Measurements from ENCODE around the gene CORO1C. TPM values are rescaled to one million over a fixed set of nuclear protein-coding genes. Genes with fewer than 3 reads are reported as not detected.

CORO1C gene
- polyA plus RNA-seq, 1 experiment: 596 TPM

DNA sequence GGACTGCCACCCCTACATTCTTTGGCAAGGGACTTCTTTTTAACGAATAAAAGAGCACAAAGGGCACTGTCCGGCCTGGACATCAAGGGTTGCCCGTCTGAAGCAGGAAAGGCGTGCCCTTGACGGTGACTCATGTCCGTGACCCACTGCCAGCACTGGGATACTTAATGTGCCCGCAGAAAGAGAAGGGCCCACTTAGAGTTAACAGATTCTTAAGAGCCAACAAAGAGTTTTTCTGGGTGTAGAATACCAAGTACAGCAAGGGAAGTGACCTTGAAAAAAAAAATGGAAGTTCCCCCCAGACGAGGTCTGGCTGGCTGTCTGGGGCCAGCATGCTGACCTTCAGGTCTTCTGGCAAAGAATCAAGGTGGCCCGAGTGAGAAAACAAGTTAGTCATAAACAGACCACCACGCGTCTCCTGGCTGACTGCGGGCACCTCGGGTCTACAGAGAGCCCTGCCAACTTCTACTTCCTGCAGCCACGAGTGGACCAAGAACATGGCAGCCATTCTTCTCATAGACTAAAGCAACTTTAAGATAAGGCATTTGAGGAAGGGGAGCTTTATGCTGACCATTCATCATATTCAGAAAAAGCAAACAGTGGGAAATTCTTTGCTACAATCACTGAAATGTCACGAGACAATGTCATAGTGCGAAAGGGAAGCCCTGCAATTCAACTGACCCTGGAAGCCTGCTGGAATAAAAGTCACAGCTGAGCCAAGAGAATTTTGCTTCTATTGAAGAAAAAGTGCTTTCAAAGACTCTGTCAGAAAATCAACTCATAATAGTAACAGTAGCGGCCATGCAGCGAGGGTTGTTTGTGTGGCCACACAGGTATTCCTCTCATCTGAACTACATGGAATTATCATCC is 87.1 kb downstream of the CORO1C start:
- Histone ChIP-seq H3K27ac (ENCODE audit: low read depth, low read length) (no peak overlapping the region), H3K27me3 (ENCODE audit: control insufficient read depth, insufficient read depth, low read length) (no peaks in the 10 kb centered on the region), H3K4me3 (ENCODE audit: low read depth, low read length) (no peak overlapping the region), H3K9me3 (ENCODE audit: control insufficient read depth, insufficient read depth, low read length) (no peaks in the 10 kb centered on the region)
- no peak for DNase-seq (ENCODE audit: low read depth, low spot score)
- CTCF ChIA-PET: interaction anchor here (0.8 to 2.0 kb wide), 3 partner anchors 8 to 80 kb away, joined by 3 to 13 read pairs (median 4); no protein-coding TSS in a partner anchor
- TF ChIP-seq CTCF (IDR thresholded peaks at IDR 0.05; ENCODE audit: low read depth, low read length): no peak
- POLR2A ChIA-PET: interaction anchor here (0.7 kb wide), 1 partner anchor 23 kb away, joined by 5 read pairs; no protein-coding TSS in a partner anchor

DNA sequence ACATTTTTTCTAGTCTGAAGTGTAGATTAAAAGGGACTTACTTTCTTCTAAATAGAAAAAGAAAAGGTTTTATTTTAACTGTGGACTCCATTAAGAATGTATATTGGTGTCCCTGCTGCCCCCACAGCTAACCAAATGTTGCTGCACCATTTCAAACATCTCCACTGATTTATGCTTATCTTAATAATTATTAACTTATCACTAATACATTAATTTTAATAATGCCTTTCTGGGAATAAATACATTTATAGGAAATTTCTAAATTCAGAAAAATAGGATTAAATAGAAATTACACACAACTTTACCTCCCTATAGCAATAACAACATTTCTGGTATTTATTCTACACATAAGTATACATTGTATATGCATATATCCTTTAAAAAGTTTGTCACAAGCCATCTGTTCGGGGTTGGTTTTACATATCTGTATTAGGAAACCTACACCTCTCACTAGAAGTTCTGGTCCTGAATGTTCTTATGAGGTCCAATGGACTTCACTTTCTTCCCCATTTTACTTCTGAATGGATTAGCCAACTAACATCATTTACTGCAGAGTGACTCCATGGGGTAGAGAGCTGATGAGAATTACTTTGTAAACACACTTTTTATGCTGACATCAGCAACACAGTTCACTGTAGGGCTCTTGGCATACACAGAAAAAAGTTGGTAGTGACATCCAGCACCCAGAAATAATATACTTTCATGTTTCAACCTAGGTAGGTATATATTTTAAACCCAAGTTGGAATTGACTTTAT is 88.2 kb downstream of the CORO1C start:
- Histone ChIP-seq H3K9me3 (ENCODE audit: control insufficient read depth, insufficient read depth, low read length) (no peaks in the 10 kb centered on the region), H3K27ac (ENCODE audit: low read depth, low read length) (no peak overlapping the region), H3K27me3 (ENCODE audit: control insufficient read depth, insufficient read depth, low read length) (no peaks in the 10 kb centered on the region), H3K4me3 (ENCODE audit: low read depth, low read length) (no peak overlapping the region)
- CTCF ChIA-PET: no interaction called here
- DNase-seq (ENCODE audit: low read depth, low spot score): no peak
- POLR2A ChIA-PET: no interaction called here
- no peak for TF ChIP-seq CTCF (IDR thresholded peaks at IDR 0.05; ENCODE audit: low read depth, low read length)

DNA sequence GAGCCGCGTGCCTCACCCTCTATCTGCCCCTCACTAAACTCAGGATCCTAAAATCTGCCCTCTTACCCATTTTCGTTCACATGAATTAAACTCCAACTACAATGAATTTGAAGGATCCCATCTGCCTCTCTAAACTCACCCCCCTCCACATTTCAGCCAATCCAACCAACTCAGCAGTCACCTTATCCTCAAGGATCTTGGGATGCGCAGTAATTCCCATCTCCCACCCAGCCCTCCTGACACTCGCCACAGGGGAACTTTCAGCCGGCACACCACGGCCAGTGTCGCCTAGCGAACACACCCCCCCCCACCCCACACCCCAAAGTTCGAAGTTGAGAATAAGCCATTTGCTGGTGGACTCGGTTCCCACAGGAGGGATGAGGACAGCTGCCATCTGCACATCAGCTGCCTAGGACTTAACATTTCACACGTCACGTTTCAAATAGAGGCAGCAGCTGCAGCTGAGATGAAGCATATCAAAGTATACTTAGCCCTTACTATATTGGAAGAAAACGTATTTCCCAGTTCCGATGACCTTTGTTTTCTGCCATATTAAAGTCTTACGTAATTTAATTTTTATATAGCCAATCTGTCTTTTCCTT is 88.9 kb downstream of the CORO1C start:
- TF ChIP-seq CTCF (IDR thresholded peaks at IDR 0.05; ENCODE audit: low read depth, low read length): no peak
- no peak for DNase-seq (ENCODE audit: low read depth, low spot score)
- Histone ChIP-seq H3K27ac (ENCODE audit: low read depth, low read length) (peak overlapping the region; percentile 1), H3K4me3 (ENCODE audit: low read depth, low read length) (no peak overlapping the region), H3K9me3 (ENCODE audit: control insufficient read depth, insufficient read depth, low read length) (no peaks in the 10 kb centered on the region), H3K27me3 (ENCODE audit: control insufficient read depth, insufficient read depth, low read length) (no peaks in the 10 kb centered on the region)
- ChIA-PET POLR2A (interaction anchor here (0.6 kb wide), 1 partner anchor 7 kb away, joined by 8 read pairs; no protein-coding TSS in a partner anchor), CTCF (interaction anchor here (1.2 kb wide), 1 partner anchor 23 kb away, joined by 3 read pairs; no protein-coding TSS in a partner anchor)

DNA sequence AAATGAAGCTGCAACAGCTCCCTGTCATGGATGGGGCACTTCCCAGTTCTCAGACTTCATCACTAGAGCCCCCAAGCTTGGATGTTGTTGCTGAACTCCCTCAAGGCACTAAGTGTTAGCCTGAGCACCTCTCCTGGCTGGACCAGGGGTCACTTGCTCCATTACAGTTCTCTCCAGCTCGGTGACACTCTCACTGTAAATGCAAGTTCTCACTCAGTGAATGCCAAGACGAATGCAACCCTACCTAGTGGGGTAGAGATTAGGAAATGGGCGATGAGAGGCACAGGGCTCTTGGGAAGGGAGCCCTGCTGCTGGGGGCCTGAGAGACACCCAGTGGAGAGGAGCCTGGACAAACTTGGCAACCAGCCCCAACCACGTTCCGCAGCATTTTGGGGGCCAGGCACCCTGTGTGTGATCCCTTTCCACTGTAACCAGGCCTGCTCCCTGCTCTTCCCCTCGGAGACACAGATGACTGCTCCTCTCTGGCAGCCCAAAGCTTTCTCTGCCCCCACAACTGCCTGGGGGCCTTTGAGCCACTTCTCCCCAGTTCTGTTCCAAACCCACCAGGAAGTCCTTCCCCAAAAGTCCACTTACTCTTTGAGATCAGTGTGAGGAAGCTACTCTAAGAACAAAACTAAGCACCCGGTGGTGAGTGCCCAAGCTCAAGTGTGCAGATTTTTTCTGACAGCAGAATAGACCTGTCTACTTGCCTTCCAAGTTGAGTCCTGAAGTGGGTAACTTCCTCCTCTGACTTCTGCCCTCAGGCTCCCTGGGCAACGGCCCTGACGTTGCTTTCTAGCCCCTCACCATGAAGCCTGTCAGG is 89.7 kb downstream of the CORO1C start:
- Histone ChIP-seq H3K4me3 (ENCODE audit: low read depth, low read length) (no peak overlapping the region), H3K27ac (ENCODE audit: low read depth, low read length) (peak overlapping the region; percentile 1), H3K27me3 (ENCODE audit: control insufficient read depth, insufficient read depth, low read length) (no peaks in the 10 kb centered on the region), H3K9me3 (ENCODE audit: control insufficient read depth, insufficient read depth, low read length) (no peaks in the 10 kb centered on the region)
- TF ChIP-seq CTCF (IDR thresholded peaks at IDR 0.05; ENCODE audit: low read depth, low read length): no peak
- CTCF ChIA-PET: interaction anchor here (0.6 to 3.0 kb wide), 6 partner anchors 23 to 162 kb away, joined by 3 to 13 read pairs (median 3); no protein-coding TSS in a partner anchor
- POLR2A ChIA-PET: interaction anchor here (0.6 to 1.5 kb wide), 4 partner anchors 8 to 43 kb away, joined by 3 to 8 read pairs (median 6); no protein-coding TSS in a partner anchor
- DNase-seq (ENCODE audit: low read depth, low spot score): no peak

All from AG04450 (cell line).